GM12865 (cell line): ENCODE results near the gene OSBPL10.
"Not testable (repeated sequence)": the region's sequence is repeated elsewhere in the genome, so short reads cannot be mapped to it uniquely, and the experiment has no call there.

Experiments
- DNase-seq: peaks from one replicate; pipeline ENCODE4 v3.0.0; 2010; ENCODE audit warnings: low read depth
- H3K4me3 ChIP-seq: 2 replicates; pipeline ENCODE4 v1.5.1; 2011; ENCODE audit warnings: mild to moderate bottlenecking, low read depth, low read length, control low read depth
- CTCF ChIP-seq: IDR thresholded peaks from 2 replicates; pipeline ENCODE4 v1.5.1; 2011; ENCODE audit warnings: low read length, control low read depth, low read depth, inconsistent platforms; ENCODE audit not compliant: insufficient read depth; ENCODE audit errors: missing control alignments

OSBPL10 gene

DNA sequence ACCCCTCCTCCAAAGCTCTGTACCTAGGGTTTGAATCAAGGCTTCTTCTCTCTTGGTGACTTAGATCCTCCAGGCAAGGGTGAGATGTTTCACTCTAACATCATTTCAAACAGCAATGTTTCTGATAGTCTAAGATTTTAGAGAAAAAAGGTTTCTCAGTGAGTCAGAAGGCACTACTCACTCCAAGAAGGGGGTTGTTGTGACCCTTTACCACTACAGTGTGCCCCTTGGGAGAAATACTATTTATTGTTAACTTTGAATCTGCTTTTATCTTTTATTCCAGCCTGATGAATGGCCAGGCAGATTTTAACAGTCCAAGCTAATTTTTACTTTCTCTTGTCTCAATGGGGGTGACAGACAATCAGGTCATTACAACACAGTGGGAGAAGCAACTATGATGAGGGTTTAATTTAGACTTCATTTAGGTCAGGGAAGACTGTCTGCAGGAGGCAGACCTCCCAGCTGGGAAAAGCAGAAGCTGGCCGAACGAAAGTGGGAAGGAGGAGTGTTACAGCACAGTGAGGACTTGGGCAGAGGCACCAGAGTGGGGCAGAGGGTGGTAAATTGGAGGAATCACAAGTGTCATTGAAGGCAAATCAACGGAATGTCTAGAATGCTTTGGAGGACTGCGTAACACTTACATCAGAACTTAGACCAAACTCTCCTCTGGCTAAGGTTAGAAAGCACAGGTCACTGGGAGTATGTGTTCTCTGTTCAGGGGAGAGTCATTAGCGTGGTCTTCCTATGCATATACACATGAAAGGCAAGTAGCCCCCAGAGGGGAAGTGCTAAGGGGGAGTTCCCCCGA is 21.7 kb upstream of the OSBPL10 start:
- DNase-seq, result no peak
- TF ChIP-seq CTCF, result no peak
- H3K4me3 ChIP-seq, result no peak overlapping the region

- TF ChIP-seq CTCF, result no peak
- DNase-seq, result no peak
Measured at GRCh38 chr3:32000877-32001276, 19.8 kb upstream of the OSBPL10 start.

DNA sequence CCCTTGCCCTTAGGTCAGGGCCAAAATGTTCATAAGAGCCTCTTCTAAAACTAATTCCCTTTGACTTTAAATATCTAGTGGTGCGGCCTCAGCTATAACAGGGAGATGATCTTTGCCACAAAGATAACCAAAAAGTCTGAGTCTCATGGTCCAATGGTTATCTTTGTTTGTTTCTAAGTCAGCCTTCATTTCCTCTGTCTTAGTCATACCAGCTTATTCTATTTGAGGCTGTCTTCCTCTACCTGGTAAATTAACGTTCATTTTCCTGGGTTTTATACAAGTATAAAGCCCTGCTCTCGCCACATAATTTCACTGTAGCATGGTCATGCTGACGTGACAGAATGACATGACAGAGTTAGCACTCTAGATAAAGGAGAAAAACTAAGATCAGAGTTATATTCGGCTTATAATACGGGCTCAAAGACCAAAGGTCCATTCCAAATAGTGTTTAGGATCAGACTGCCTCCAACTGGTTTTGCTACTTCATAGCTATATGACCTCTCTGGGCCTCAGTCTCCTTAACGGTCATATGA is 18.9 kb upstream of the OSBPL10 start:
- no peak for DNase-seq
- TF ChIP-seq CTCF, result no peak
- H3K4me3 ChIP-seq, result no peak overlapping the region

More at GRCh38 chr3:32000877-32001276, 19.8 kb upstream of the OSBPL10 start:
- H3K4me3 ChIP-seq, result no peak overlapping the region

DNA sequence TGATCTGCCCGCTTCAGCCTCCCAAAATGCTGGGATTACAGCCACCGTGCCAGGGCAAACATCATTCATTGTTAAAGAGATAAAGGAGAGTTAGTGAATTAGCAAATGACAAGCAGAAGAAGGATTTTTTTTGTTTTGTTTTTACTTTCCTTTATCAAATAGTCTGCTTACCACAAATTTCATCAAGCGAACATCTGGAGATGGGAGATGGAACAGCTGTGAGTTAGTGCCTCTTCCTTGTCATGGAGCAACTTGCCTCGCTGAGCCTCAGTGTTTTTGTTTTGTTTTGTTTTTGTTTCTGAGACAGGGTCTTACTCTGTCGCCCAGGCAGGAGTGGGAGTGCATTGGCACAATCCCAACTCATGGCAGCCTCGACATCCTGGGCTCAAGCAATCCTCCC is 16.4 kb upstream of the OSBPL10 start:
- no peak for DNase-seq
- no peak for TF ChIP-seq CTCF
- no peak overlapping the region for H3K4me3 ChIP-seq

- no peak for DNase-seq
- TF ChIP-seq CTCF, result no peak
Measured at GRCh38 chr3:31996195-31996594, 15.1 kb upstream of the OSBPL10 start.

DNA sequence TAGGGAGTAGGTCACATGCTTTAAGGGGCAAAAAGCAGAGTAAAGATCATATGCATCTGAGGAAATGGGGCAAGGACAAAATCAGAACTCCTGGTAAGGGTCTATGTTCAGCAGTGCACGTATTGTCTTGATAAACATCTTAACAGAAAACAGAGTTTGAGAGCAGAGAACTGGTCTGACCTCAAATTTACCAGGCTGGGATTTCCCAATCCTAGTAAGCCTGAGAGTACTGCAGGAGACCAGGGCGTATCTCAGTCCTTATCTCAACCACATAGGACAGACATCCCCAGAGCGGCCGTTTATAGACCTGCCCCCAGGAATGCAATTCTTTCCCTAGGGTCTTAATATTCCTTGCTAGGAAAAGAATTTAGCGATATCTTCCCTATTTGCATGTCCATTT is 14.0 kb upstream of the OSBPL10 start:
- not testable (repeated sequence) for H3K4me3 ChIP-seq, DNase-seq

More at GRCh38 chr3:31996195-31996594, 15.1 kb upstream of the OSBPL10 start:
- H3K4me3 ChIP-seq, result no peak overlapping the region

DNA sequence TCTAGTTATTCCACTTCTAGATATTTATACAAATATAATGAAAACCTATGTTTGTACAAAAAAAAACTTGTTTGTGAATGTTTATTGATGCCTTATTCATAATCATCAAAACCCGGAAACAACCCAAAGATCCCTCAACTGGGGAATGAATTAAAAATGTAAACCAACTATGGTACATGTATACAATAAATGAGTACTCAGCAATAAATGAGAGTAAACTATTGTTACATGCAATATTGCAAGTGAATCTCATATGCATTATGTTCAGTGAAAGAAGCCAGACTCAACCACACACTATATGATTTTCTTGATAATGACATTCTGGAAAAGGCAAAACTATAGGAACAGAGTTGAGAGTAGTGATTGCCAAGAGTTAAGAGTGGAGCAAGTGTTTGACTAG is 12.8 kb upstream of the OSBPL10 start:
- no peak for DNase-seq
- no peak overlapping the region for H3K4me3 ChIP-seq
- no peak for TF ChIP-seq CTCF

GRCh38 chr3:31992995-31993394 is 11.9 kb upstream of the OSBPL10 start:
- H3K4me3 ChIP-seq, DNase-seq: not testable (repeated sequence)
